HepG2 (cell line): ENCODE measurements around the gene WWTR1. TPM values are rescaled to one million over a fixed set of nuclear protein-coding genes. Genes with fewer than 3 reads are reported as not detected.

ENCODE experiments used
- CCDC6 ChIP-seq: sonication (generic); formaldehyde crosslinking; IDR thresholded peaks from 2 replicates; pipeline ENCODE4 v1.8.1; 2022; ENCODE audit warnings: mild to moderate bottlenecking, missing genetic modification reagents, moderate library complexity
- RAD21 ChIP-seq: fragments of 450-650 bp; formaldehyde crosslinking; IDR thresholded peaks from 2 replicates; pipeline ENCODE4 v1.5.0; 2020; ENCODE audit warnings: mild to moderate bottlenecking
- YY1 ChIP-seq: IDR thresholded peaks from 2 replicates; pipeline ENCODE4 v1.6.1; 2011; ENCODE audit warnings: low read length, low read depth, moderate library complexity, mild to moderate bottlenecking; ENCODE audit not compliant: insufficient read depth, insufficient replicate concordance
- ZNF317 ChIP-seq: sonication (generic); formaldehyde crosslinking; IDR thresholded peaks from 2 replicates; pipeline ENCODE4 v1.5.0; 2020; ENCODE audit warnings: mild to moderate bottlenecking, missing genetic modification reagents
- ZNF354B ChIP-seq: sonication (generic); formaldehyde crosslinking; IDR thresholded peaks from 2 replicates; pipeline ENCODE4 v1.8.0; 2022; ENCODE audit warnings: mild to moderate bottlenecking, missing genetic modification reagents
- ZNF431 ChIP-seq: sonication (generic); formaldehyde crosslinking; IDR thresholded peaks from 2 replicates; pipeline ENCODE4 v1.9.0; 2022; ENCODE audit warnings: missing genetic modification reagents, low read depth, mild to moderate bottlenecking, borderline replicate concordance
- polyA plus RNA-seq, 8 experiments: library from polyadenylated mRNA; depleted of rRNA in 3 of 8; stranded (reverse) in 7 of 8; unstranded in 1 of 8; fragments of >200 nt; fragmentation: Illumina TruSeq in 4 of 8; extraction: Trizol in 4 of 8; gene quantifications; 2 replicates each; pipeline versions ENCODE4 v1.2.1 to v1.2.3, GENCODE V29; 2011 to 2016; ENCODE audit warnings: low read depth in 4 of 8, missing spikeins in 1 of 8, mixed read lengths in 1 of 8; ENCODE audit not compliant: insufficient read depth in 1 of 8
- total RNA-seq, 5 experiments: library from RNA; depleted of rRNA; stranded (reverse); fragments of >200 nt; fragmentation: Illumina TruSeq; extraction: Trizol; gene quantifications; 2 replicates each; pipeline ENCODE4 v1.2.3, GENCODE V29; 2016; ENCODE audit warnings: low read depth in 1 of 5
- TF ChIP-seq, protein P1 (sequence below): sonication (generic); formaldehyde crosslinking; IDR thresholded peaks from 2 replicates; pipeline ENCODE4 v1.4.0; 2020; ENCODE audit warnings: missing genetic modification reagents
- TF ChIP-seq, protein P2 (sequence below): sonication (generic); formaldehyde crosslinking; IDR thresholded peaks from 2 replicates; pipeline ENCODE4 v1.8.0; 2022; ENCODE audit warnings: mild to moderate bottlenecking, missing genetic modification reagents, moderate library complexity
- TF ChIP-seq, protein P3 (sequence below): sonication (generic); formaldehyde crosslinking; IDR thresholded peaks from 2 replicates; pipeline ENCODE4 v1.5.0; 2020; ENCODE audit warnings: missing genetic modification reagents
- TF ChIP-seq, protein P4 (sequence below): sonication (generic); formaldehyde crosslinking; IDR thresholded peaks from 2 replicates; pipeline ENCODE4 v1.5.1; 2020; ENCODE audit warnings: mild to moderate bottlenecking, missing genetic modification reagents, borderline replicate concordance
- TF ChIP-seq, protein P5 (sequence below): sonication (generic); formaldehyde crosslinking; conservative IDR thresholded peaks from 2 replicates; pipeline ENCODE4 v1.8.0; 2022; ENCODE audit warnings: low read depth, missing genetic modification reagents
- TF ChIP-seq, protein P6 (sequence below): sonication (generic); formaldehyde crosslinking; IDR thresholded peaks from 2 replicates; pipeline ENCODE4 v1.8.0; 2022; ENCODE audit warnings: missing genetic modification reagents, low read depth, mild to moderate bottlenecking, borderline replicate concordance

The WWTR1 gene
- total and polyA plus RNA-seq, 2 of the 13 experiments (the other 11 are each of a cell fraction or from before 2014, with no cell fraction given) = 19.7 to 139 TPM

DNA sequence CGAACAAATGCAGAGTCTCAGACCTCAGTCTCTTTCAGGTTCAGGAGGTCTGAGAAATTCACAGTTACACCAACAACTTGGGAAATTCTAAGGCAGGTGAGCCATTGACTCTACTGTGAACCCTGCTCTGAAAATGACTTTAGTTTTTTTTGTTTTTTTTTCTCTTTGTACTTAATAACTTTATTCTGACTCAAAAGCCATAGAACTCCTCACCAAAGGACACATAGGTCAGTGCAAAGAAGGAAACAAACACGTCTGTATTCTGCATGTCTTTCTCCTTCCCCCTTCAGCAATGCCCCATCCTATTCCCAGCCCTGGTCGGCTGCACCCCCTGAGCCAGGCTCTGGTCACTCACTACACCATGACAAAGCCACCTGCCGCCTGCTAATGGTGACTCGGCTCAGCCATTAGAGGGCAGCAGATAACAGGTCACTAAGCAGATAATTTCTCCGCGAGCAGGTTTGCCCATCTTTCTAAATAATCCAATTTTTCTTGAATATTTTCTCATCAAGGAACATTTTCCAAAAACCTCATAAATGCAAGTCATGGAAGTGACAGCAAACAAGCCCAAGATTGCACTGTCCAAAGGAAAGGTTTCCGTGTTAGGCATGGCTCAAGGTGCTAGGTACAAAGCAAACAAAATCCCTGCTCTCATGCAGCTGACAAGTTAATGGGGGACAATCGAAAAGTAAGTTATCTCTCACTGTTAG, 145.6 kb downstream of the WWTR1 start (continued):
- TF ChIP-seq, protein P1, sequence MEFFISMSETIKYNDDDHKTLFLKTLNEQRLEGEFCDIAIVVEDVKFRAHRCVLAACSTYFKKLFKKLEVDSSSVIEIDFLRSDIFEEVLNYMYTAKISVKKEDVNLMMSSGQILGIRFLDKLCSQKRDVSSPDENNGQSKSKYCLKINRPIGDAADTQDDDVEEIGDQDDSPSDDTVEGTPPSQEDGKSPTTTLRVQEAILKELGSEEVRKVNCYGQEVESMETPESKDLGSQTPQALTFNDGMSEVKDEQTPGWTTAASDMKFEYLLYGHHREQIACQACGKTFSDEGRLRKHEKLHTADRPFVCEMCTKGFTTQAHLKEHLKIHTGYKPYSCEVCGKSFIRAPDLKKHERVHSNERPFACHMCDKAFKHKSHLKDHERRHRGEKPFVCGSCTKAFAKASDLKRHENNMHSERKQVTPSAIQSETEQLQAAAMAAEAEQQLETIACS (CRISPR knock-in tag) = no peak
- TF ChIP-seq, protein P2, sequence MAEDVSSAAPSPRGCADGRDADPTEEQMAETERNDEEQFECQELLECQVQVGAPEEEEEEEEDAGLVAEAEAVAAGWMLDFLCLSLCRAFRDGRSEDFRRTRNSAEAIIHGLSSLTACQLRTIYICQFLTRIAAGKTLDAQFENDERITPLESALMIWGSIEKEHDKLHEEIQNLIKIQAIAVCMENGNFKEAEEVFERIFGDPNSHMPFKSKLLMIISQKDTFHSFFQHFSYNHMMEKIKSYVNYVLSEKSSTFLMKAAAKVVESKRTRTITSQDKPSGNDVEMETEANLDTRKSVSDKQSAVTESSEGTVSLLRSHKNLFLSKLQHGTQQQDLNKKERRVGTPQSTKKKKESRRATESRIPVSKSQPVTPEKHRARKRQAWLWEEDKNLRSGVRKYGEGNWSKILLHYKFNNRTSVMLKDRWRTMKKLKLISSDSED (CRISPR knock-in tag) = no peak
- TF ChIP-seq, protein P3, sequence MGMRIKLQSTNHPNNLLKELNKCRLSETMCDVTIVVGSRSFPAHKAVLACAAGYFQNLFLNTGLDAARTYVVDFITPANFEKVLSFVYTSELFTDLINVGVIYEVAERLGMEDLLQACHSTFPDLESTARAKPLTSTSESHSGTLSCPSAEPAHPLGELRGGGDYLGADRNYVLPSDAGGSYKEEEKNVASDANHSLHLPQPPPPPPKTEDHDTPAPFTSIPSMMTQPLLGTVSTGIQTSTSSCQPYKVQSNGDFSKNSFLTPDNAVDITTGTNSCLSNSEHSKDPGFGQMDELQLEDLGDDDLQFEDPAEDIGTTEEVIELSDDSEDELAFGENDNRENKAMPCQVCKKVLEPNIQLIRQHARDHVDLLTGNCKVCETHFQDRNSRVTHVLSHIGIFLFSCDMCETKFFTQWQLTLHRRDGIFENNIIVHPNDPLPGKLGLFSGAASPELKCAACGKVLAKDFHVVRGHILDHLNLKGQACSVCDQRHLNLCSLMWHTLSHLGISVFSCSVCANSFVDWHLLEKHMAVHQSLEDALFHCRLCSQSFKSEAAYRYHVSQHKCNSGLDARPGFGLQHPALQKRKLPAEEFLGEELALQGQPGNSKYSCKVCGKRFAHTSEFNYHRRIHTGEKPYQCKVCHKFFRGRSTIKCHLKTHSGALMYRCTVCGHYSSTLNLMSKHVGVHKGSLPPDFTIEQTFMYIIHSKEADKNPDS = no peak
- no peak for TF ChIP-seq YY1
- TF ChIP-seq ZNF431 (CRISPR knock-in tag) = no peak
- TF ChIP-seq, protein P4, sequence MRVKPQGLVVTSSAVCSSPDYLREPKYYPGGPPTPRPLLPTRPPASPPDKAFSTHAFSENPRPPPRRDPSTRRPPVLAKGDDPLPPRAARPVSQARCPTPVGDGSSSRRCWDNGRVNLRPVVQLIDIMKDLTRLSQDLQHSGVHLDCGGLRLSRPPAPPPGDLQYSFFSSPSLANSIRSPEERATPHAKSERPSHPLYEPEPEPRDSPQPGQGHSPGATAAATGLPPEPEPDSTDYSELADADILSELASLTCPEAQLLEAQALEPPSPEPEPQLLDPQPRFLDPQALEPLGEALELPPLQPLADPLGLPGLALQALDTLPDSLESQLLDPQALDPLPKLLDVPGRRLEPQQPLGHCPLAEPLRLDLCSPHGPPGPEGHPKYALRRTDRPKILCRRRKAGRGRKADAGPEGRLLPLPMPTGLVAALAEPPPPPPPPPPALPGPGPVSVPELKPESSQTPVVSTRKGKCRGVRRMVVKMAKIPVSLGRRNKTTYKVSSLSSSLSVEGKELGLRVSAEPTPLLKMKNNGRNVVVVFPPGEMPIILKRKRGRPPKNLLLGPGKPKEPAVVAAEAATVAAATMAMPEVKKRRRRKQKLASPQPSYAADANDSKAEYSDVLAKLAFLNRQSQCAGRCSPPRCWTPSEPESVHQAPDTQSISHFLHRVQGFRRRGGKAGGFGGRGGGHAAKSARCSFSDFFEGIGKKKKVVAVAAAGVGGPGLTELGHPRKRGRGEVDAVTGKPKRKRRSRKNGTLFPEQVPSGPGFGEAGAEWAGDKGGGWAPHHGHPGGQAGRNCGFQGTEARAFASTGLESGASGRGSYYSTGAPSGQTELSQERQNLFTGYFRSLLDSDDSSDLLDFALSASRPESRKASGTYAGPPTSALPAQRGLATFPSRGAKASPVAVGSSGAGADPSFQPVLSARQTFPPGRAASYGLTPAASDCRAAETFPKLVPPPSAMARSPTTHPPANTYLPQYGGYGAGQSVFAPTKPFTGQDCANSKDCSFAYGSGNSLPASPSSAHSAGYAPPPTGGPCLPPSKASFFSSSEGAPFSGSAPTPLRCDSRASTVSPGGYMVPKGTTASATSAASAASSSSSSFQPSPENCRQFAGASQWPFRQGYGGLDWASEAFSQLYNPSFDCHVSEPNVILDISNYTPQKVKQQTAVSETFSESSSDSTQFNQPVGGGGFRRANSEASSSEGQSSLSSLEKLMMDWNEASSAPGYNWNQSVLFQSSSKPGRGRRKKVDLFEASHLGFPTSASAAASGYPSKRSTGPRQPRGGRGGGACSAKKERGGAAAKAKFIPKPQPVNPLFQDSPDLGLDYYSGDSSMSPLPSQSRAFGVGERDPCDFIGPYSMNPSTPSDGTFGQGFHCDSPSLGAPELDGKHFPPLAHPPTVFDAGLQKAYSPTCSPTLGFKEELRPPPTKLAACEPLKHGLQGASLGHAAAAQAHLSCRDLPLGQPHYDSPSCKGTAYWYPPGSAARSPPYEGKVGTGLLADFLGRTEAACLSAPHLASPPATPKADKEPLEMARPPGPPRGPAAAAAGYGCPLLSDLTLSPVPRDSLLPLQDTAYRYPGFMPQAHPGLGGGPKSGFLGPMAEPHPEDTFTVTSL (CRISPR knock-in tag) = no peak
- 0 out of 2 replicates have a peak, but pooled peaks have one; percentile 52 for TF ChIP-seq ZNF317 (CRISPR knock-in tag)
- TF ChIP-seq, protein P5, sequence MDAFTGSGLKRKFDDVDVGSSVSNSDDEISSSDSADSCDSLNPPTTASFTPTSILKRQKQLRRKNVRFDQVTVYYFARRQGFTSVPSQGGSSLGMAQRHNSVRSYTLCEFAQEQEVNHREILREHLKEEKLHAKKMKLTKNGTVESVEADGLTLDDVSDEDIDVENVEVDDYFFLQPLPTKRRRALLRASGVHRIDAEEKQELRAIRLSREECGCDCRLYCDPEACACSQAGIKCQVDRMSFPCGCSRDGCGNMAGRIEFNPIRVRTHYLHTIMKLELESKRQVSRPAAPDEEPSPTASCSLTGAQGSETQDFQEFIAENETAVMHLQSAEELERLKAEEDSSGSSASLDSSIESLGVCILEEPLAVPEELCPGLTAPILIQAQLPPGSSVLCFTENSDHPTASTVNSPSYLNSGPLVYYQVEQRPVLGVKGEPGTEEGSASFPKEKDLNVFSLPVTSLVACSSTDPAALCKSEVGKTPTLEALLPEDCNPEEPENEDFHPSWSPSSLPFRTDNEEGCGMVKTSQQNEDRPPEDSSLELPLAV (CRISPR knock-in tag) = no peak
- no peak for TF ChIP-seq CCDC6
- TF ChIP-seq ZNF354B (CRISPR knock-in tag) = no peak
- TF ChIP-seq, protein P6, sequence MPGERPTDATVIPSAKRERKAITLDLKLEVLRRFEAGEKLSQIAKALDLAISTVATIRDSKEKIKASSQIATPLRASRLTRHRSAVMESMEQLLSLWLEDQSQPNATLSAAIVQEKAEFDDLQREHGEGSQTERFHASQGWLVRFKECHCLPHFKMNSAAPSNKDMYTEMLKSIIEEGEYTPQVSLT (CRISPR knock-in tag) = no peak
- peak; percentile 79 for TF ChIP-seq RAD21 (CRISPR knock-in tag)
